HCT116 (cell line): ENCODE data around the gene LMAN2L. TPM values are rescaled to one million over a fixed set of nuclear protein-coding genes. Genes with fewer than 3 reads are reported as not detected.

Experiments used
- ATAC-seq: fragments of 200-7000 bp; cut with Tn5 transposase; 2 replicates; pipeline ENCODE4 v1.9.1; 2020; ENCODE audit warnings: mild to moderate bottlenecking, moderate library complexity
- BruUV-seq: library from RNA; stranded (reverse); fragments of 400-500 nt; replicated peaks from 2 replicates; lab custom pipeline; 2021; lab: Mats Ljungman, UMichigan
- CTCF ChIA-PET: fragments of 300-600 bp; sonication (Branson Sonifier 250); formaldehyde crosslinking; loops from one replicate; lab custom pipeline; 2021; ENCODE audit warnings: antibody characterized with exemption; lab: Charles Lee
- POLR2A ChIA-PET: fragments of 300-600, 350-600 bp; sonication (Branson Sonifier 250); formaldehyde crosslinking; loops from one replicate; lab custom pipeline; 2021; ENCODE audit warnings: antibody characterized with exemption; lab: Charles Lee
- RAD21 ChIA-PET, 2 experiments: fragments of 300-600 bp; sonication (Branson Sonifier 250); formaldehyde crosslinking; loops; one replicate each; lab custom pipeline; 2023; ENCODE audit warnings: low total read pairs in 2 of 2; ENCODE audit not compliant: uncharacterized antibody in 2 of 2, unreplicated experiment in 2 of 2, low non-redundant PET in 1 of 2; lab: Charles Lee
- DNase-seq: peaks from one replicate; pipeline ENCODE4 v3.0.0-alpha.2; 2010; ENCODE audit warnings: low read depth, low spot score
- H2AFZ ChIP-seq: fragments of 200-600 bp; shearing (Covaris generic), sonication (generic); 2 replicates; pipeline ENCODE4 v1.6.1; 2017; ENCODE audit warnings: low read depth, mixed run types, mixed read lengths, antibody characterized with exemption, low read length; ENCODE audit not compliant: poor library complexity, severe bottlenecking
- H3K27ac ChIP-seq: 2 replicates; pipeline ENCODE4 v1.5.1; 2012; ENCODE audit warnings: low read depth, low read length
- H3K27me3 ChIP-seq: fragments of 200-600 bp; sonication (generic); 2 replicates; pipeline ENCODE4 v1.6.1; 2016; ENCODE audit warnings: mixed run types, low read length, mixed read lengths; ENCODE audit not compliant: insufficient read depth
- H3K36me3 ChIP-seq, 2 experiments: fragments of 200-500 bp in 1 of 2; fragments of 200-600 bp in 1 of 2; sonication (Bioruptor generic) in 1 of 2; sonication (generic) in 1 of 2; 2 replicates each; pipeline versions ENCODE4 v1.5.1 to v1.6.1; 2014 to 2016; ENCODE audit warnings: low read length in 2 of 2, inconsistent platforms in 1 of 2, mixed read lengths in 1 of 2, mixed run types in 1 of 2; ENCODE audit not compliant: insufficient read depth in 2 of 2, control insufficient read depth in 1 of 2
- H3K4me1 ChIP-seq, 2 experiments: fragments of 200-600 bp in 1 of 2; sonication (generic) in 1 of 2; 2 replicates each; pipeline versions ENCODE4 v1.5.1 to v1.6.1; 2012 to 2017; ENCODE audit warnings: low read length in 2 of 2, inconsistent platforms in 1 of 2, mild to moderate bottlenecking in 1 of 2, mixed read lengths in 1 of 2, mixed run types in 1 of 2, moderate library complexity in 1 of 2; ENCODE audit not compliant: insufficient read depth in 2 of 2, control insufficient read depth in 1 of 2
- H3K4me2 ChIP-seq: fragments of 200-600 bp; sonication (generic); 2 replicates; pipeline ENCODE4 v1.6.1; 2017; ENCODE audit warnings: mixed run types, low read length, mixed read lengths
- H3K4me3 ChIP-seq, 2 experiments: fragments of 200-600 bp in 1 of 2; sonication (generic) in 1 of 2; replicated peaks in 1 of 2; 2 replicates each; pipeline ENCODE4 v1.5.1; 2011 to 2016; ENCODE audit warnings: low read length in 2 of 2, control low read depth in 1 of 2, low read depth in 1 of 2, mild to moderate bottlenecking in 1 of 2, mixed read lengths in 1 of 2, mixed run types in 1 of 2
- H3K79me2 ChIP-seq: fragments of 200-600 bp; sonication (generic); 2 replicates; pipeline ENCODE4 v1.6.1; 2017; ENCODE audit warnings: mild to moderate bottlenecking, mixed run types, low read length, moderate library complexity, mixed read lengths; ENCODE audit not compliant: insufficient read depth
- H3K9ac ChIP-seq: fragments of 200-600 bp; sonication (generic); 2 replicates; pipeline ENCODE4 v1.6.1; 2016; ENCODE audit warnings: low read length, mixed read lengths
- H3K9me2 ChIP-seq: fragments of 200-600 bp; sonication (generic), shearing (Covaris generic); 2 replicates; pipeline ENCODE4 v1.6.1; 2017; ENCODE audit warnings: mixed run types, mild to moderate bottlenecking, moderate library complexity; ENCODE audit not compliant: insufficient read depth
- H3K9me3 ChIP-seq, 2 experiments: fragments of 200-500 bp in 1 of 2; fragments of 200-600 bp in 1 of 2; sonication (Bioruptor generic) in 1 of 2; sonication (generic) in 1 of 2; 2 replicates each; pipeline ENCODE4 v1.6.1; 2014 to 2017; ENCODE audit warnings: low read length in 2 of 2, mixed read lengths in 2 of 2, inconsistent platforms in 1 of 2, low read depth in 1 of 2, mild to moderate bottlenecking in 1 of 2, mixed run types in 1 of 2, moderate library complexity in 1 of 2; ENCODE audit not compliant: control insufficient read depth in 1 of 2, insufficient read depth in 1 of 2
- H4K20me1 ChIP-seq: fragments of 200-600 bp; sonication (generic), shearing (Covaris generic); 2 replicates; pipeline ENCODE4 v1.6.1; 2017; ENCODE audit warnings: mixed run types, mild to moderate bottlenecking, moderate library complexity; ENCODE audit not compliant: insufficient read depth
- ATF3 ChIP-seq: IDR thresholded peaks from 2 replicates; pipeline ENCODE4 v1.6.1; 2012
- EGR1 ChIP-seq: IDR thresholded peaks from 2 replicates; pipeline ENCODE4 v1.6.1; 2012; ENCODE audit warnings: low read depth
- EZH2 ChIP-seq: fragments of 200-600 bp; sonication (generic); IDR thresholded peaks from 2 replicates; pipeline ENCODE4 v1.6.1; 2017; ENCODE audit warnings: antibody characterized with exemption, mixed run types
- EZH2phosphoT487 ChIP-seq: fragments of 200-600 bp; IDR thresholded peaks from 2 replicates; pipeline ENCODE4 v1.6.1; 2018; ENCODE audit warnings: antibody characterized with exemption, borderline replicate concordance
- FOSL1 ChIP-seq: IDR thresholded peaks from 2 replicates; pipeline ENCODE4 v1.6.1; 2012; ENCODE audit warnings: low read depth
- JUND ChIP-seq: IDR thresholded peaks from 2 replicates; pipeline ENCODE4 v1.6.1; 2012
- POLR2A ChIP-seq: IDR thresholded peaks from 2 replicates; pipeline ENCODE4 v1.7.0; 2011; ENCODE audit warnings: borderline replicate concordance; ENCODE audit not compliant: insufficient read depth, insufficient read length; ENCODE audit errors: extremely low read depth
- REST ChIP-seq: IDR thresholded peaks from 2 replicates; pipeline ENCODE4 v1.6.1; 2012; ENCODE audit warnings: low read depth
- SIN3A ChIP-seq: IDR thresholded peaks from 2 replicates; pipeline ENCODE4 v1.6.1; 2012; ENCODE audit warnings: low read depth
- SRF ChIP-seq: IDR thresholded peaks from 2 replicates; pipeline ENCODE4 v1.6.1; 2012; ENCODE audit warnings: low read depth
- YY1 ChIP-seq: IDR thresholded peaks from 2 replicates; pipeline ENCODE4 v1.6.1; 2011; ENCODE audit warnings: low read length, low read depth, moderate library complexity, mild to moderate bottlenecking; ENCODE audit not compliant: insufficient replicate concordance; ENCODE audit errors: extremely low read depth
- ZFX ChIP-seq: fragments of 450-650 bp; IDR thresholded peaks from 2 replicates; pipeline ENCODE4 v1.6.1; 2017
- ZNF274 ChIP-seq: fragments of 200-500 bp; sonication (Bioruptor generic); IDR thresholded peaks from 2 replicates; pipeline ENCODE4 v1.6.1; 2014; ENCODE audit warnings: mild to moderate bottlenecking, low read depth, low read length, inconsistent platforms
- intact Hi-C: fragments of 100-400 bp; cut with micrococcal nuclease; formaldehyde crosslinking; loops from 2 replicates; pipeline ENCODE4 v1.10.0; 2022
- total RNA-seq: library from RNA; stranded (reverse); gene quantifications from one replicate; pipeline ENCODE4 v1.2.1, GENCODE V29; 2021; ENCODE audit not compliant: unreplicated experiment

LMAN2L gene
- total RNA-seq, 1 experiment from 2014 or later: 15.2 TPM

DNA sequence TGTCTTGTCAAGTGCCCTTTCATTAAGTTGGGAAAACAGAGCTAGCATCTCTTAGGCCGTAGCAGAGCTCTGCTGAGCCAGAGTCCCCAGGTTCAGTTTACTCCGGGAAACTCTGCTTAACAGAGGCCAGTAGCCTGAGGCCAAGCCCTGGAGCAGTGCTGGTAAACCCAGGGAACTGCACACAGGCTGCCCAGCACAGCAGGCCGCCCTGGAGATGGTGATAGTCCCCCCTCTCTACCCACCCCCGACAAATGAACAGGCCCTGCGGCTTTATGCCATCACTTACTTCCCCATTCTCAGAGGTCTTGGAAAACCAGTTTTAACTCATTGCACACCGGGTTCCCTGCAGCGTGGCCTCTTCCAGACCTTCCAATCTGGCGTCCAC is 24.4 kb upstream of the LMAN2L start:
- Histone ChIP-seq H3K4me1 (peaks cover 14 to 47% of the 10 kb centered on the region in 2 experiments), H3K4me3 (no peak overlapping the region), H3K79me2 (peaks cover 30% of the 10 kb centered on the region), H3K27me3 (no peaks in the 10 kb centered on the region), H3K9me2 (no peaks in the 10 kb centered on the region), H3K27ac (peak overlapping the region; percentile 31; the same call in 1 of the 2 replicates), H4K20me1 (no peaks in the 10 kb centered on the region), H2AFZ (no peak overlapping the region), H3K9ac (no peak overlapping the region), H3K36me3 (no peaks in the 10 kb centered on the region), H3K9me3 (no peaks in the 10 kb centered on the region), H3K4me2 (peak overlapping the region; percentile 46)
- ATAC-seq (no peak), DNase-seq (no peak)
- ChIA-PET RAD21 (no interaction called here), CTCF (no interaction called here), POLR2A (no interaction called here)
- intact Hi-C loops: loop anchor here (10.0 kb wide), 2 partner anchors 129 to 209 kb away; partner anchors contain the start of gene KANSL3
- no TSS peak for BruUV-seq
- TF ChIP-seq REST: no peak
- no peak for TF ChIP-seq YY1
- no peak for TF ChIP-seq FOSL1
- TF ChIP-seq ATF3: no peak
- no peak for TF ChIP-seq JUND
- TF ChIP-seq POLR2A: no peak
- no peak for TF ChIP-seq EZH2phosphoT487
- no peak for TF ChIP-seq SIN3A
- TF ChIP-seq EZH2: no peak
- TF ChIP-seq EGR1: no peak
- no peak for TF ChIP-seq ZNF274
- no peak for TF ChIP-seq ZFX
- no peak for TF ChIP-seq SRF
